DMS53 treated with DMSO at 0.1 percent for 48 hours (cell line): Measurements from ENCODE around the gene ERG28.

Experiments
- DNase-seq: peaks from one replicate; lab custom pipeline; 2025; ENCODE audit not compliant: unreplicated experiment; lab: John Stamatoyannopoulos, UW

ERG28 gene

GRCh38 chr14:75660238-75660629, 442 bp downstream of the ERG28 start:
- DNase-seq = no peak

GRCh38 chr14:75658957-75659356, 1.7 kb downstream of the ERG28 start:
- DNase-seq = no peak

- no peak for DNase-seq
These were observed 3.3 kb downstream of the ERG28 start for GRCh38 chr14:75657331-75657730.

GRCh38 chr14:75655235-75655634, 5.4 kb downstream of the ERG28 start:
- DNase-seq = no peak

- peak; percentile 48 for DNase-seq
These were observed 6.4 kb downstream of the ERG28 start for GRCh38 chr14:75654127-75654732.

GRCh38 chr14:75653563-75653962, 7.1 kb downstream of the ERG28 start:
- no peak for DNase-seq

- DNase-seq = no peak
These were observed 10.2 kb downstream of the ERG28 start for GRCh38 chr14:75650253-75651058.

- DNase-seq = no peak
These were observed 10.9 kb downstream of the ERG28 start for GRCh38 chr14:75649773-75650172.

GRCh38 chr14:75649337-75649736, 11.3 kb downstream of the ERG28 start:
- no peak for DNase-seq

GRCh38 chr14:75648066-75648838, 12.4 kb downstream of the ERG28 start:
- DNase-seq = peak; percentile 52

GRCh38 chr14:75647640-75648039, 13.0 kb downstream of the ERG28 start:
- no peak for DNase-seq

GRCh38 chr14:75646762-75647161, 13.9 kb downstream of the ERG28 start:
- DNase-seq = no peak

GRCh38 chr14:75645056-75645455, 15.6 kb downstream of the ERG28 start:
- DNase-seq = no peak

GRCh38 chr14:75643985-75644384, 16.7 kb downstream of the ERG28 start:
- peak; percentile 76 for DNase-seq

GRCh38 chr14:75640876-75641275, 19.8 kb downstream of the ERG28 start:
- no peak for DNase-seq

- DNase-seq = no peak
These were observed 24.5 kb downstream of the ERG28 start for GRCh38 chr14:75636100-75636692.

- DNase-seq = no peak
These were observed 25.8 kb downstream of the ERG28 start for GRCh38 chr14:75634848-75635247.

GRCh38 chr14:75631453-75631831, 29.2 kb downstream of the ERG28 start:
- no peak for DNase-seq

- DNase-seq = no peak
These were observed 29.8 kb downstream of the ERG28 start for GRCh38 chr14:75630695-75631452.

GRCh38 chr14:75628816-75629215, 31.9 kb downstream of the ERG28 start:
- peak; percentile 75 for DNase-seq

GRCh38 chr14:75627406-75627805, 33.3 kb downstream of the ERG28 start:
- no peak for DNase-seq
